Astrocyte of the spinal cord (primary cell): ENCODE measurements around the gene FRMD4A.

Source experiments
- DNase-seq: peaks from one replicate; pipeline ENCODE4 v3.0.0; 2011; ENCODE audit warnings: low read depth, low spot score
- H3K4me3 ChIP-seq: 2 replicates; pipeline ENCODE4 v1.5.1; 2011; ENCODE audit warnings: low read depth, mild to moderate bottlenecking, low read length, moderate library complexity
- in situ Hi-C: cut with HindIII; loops from 2 replicates; pipeline ENCODE4 v1.10.0; 2017; ENCODE audit warnings: low sequenced_read_pairs
- TF ChIP-seq, protein P1 (sequence below): IDR thresholded peaks from 2 replicates; pipeline ENCODE4 v1.5.1; 2012; ENCODE audit warnings: low read depth, mild to moderate bottlenecking, low read length, inconsistent platforms

The FRMD4A gene

DNA sequence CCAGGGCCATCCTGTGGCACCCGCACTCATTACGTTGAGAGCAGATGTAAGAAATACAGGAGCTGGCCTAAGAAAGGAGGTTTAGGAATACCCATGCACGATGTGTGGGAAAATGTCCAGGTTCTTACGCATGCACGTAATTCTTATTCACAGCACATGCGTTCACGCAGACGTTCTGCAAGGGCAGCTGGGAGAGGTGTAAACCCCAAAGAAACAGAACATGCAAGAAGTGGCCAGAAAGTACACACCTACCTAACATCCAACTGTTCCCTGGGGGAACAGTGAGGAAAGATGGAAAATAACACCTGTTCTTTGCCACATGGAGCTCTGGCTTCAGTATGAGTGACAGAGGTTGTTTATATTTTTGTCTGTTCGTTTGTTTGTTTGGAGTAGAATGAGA lies 458.3 kb downstream of the FRMD4A start:
- no peak for DNase-seq
- H3K4me3 ChIP-seq: no peak overlapping the region
- in situ Hi-C loops: no loop called here
- TF ChIP-seq, protein P1, sequence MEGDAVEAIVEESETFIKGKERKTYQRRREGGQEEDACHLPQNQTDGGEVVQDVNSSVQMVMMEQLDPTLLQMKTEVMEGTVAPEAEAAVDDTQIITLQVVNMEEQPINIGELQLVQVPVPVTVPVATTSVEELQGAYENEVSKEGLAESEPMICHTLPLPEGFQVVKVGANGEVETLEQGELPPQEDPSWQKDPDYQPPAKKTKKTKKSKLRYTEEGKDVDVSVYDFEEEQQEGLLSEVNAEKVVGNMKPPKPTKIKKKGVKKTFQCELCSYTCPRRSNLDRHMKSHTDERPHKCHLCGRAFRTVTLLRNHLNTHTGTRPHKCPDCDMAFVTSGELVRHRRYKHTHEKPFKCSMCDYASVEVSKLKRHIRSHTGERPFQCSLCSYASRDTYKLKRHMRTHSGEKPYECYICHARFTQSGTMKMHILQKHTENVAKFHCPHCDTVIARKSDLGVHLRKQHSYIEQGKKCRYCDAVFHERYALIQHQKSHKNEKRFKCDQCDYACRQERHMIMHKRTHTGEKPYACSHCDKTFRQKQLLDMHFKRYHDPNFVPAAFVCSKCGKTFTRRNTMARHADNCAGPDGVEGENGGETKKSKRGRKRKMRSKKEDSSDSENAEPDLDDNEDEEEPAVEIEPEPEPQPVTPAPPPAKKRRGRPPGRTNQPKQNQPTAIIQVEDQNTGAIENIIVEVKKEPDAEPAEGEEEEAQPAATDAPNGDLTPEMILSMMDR: no peak

DNA sequence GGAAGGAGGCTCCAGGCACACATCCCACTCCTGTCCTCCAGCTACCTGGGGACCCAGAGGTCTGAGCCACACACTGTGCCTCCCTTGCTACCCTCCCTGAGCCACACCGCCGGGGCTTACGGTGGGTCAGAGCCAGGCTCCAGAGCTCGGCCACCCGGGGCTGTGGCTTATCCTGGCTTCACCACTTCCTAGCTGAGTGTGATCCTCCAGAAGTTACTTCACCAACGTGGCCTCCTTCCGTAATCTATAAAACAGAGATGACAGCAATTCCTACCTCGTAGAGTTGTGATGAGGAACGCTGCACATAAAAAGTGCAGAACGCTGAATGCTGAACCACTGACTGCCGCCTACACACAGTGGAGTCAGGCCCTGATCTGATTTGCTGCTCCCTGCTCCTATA lies 458.9 kb downstream of the FRMD4A start:
- TF ChIP-seq, protein P1: no peak
- H3K4me3 ChIP-seq: no peak overlapping the region
- in situ Hi-C loops: no loop called here

DNA sequence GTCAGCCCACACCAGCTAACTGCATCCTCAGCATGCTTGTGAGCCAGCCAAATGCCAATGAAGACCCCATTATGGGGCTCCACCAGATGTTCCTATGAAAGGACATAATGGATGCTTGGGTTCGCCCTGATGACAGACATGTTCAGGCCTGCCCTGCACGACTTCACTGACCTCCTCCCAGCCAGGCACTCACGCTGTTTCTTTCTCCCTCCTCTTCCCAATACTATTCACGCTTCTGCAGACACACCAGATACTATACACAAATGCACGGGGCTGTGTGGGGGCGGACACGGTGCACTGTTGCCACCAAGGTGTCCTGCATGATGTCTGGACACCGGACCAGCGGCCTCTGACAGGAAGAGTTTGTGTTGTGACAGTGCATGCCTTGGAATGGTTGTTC lies 459.7 kb downstream of the FRMD4A start:
- in situ Hi-C loops: no loop called here
- TF ChIP-seq, protein P1: no peak

More for the DNA sequence above, 458.9 kb downstream of the FRMD4A start:
- DNase-seq: no peak

DNA sequence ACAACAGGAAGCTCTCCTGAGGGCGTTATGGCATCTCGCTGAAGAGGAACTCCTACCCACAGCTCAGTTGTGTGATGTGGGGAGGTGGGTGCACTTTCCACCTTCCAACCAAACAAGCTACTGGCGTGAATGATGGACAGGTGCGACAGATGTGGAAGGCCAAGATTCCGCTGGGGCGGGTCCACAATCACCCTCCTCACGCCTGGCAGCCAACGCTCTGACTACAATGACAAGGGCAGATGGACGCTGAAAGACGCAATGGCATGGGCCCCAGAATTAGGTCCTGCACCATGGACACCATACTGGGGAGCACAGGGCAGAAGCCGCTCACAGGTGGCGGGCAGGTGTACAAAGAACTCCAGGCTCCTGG lies 461.4 kb downstream of the FRMD4A start:
- TF ChIP-seq, protein P1: no peak
- in situ Hi-C loops: no loop called here

More for the DNA sequence above, 459.7 kb downstream of the FRMD4A start:
- no peak overlapping the region for H3K4me3 ChIP-seq
- DNase-seq: no peak

DNA sequence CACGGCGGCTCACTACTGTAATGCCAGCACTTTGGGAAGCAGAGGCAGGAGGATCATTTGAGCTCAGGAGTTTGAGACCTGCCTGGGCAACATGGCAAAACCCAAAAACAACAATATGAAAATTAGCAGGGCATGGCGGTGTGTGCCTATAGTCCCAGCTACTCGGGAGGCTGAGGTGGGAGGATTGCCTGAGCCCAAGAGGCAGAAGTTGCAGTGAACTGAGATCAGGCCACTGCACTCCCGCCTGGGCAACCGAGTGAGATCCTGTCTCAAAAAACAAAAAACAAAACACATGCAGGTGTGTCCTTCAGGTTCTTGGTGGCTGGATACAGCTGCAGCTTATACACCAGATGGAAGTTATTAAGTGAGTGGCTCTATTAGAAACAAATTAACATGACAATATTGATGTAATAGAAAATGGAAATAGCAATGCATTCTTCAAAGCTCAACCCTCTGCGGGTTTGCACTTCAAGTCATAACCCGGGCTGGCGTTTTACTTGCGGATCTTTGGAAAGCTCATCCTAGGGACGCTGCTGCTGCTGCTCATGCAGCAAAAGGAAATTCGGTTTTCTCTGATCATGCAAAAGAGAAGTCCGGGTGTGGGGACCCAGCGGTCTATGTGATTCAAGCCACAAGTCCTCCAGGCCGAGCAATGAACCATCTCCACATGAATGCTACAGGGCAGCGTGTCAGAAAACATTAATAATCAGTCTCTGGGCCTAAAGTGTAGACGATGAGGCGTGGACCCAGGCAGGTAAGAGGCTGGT lies 462.0 kb downstream of the FRMD4A start:
- TF ChIP-seq, protein P1: no peak
- in situ Hi-C loops: no loop called here
- H3K4me3 ChIP-seq: no peak overlapping the region
- no peak for DNase-seq

More for the DNA sequence above, 461.4 kb downstream of the FRMD4A start:
- no peak for DNase-seq
- H3K4me3 ChIP-seq: no peak overlapping the region

DNA sequence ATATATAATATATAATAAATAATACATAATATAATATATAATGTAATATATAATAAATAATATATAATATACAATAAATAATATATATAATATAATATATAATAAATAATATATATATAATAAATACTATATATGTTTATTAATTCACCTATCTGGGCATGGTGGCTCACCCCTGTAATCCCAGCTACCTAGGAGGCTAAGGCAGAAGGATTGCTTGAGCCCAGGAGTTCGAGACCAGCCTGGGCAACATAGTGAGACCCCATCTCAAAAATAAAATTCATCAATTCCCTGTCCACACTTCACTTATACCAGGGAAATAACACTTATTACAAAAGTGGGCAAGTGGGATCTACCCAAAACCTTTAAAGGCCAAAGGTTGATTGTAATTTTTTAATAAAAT lies 462.9 kb downstream of the FRMD4A start:
- DNase-seq: no peak
- TF ChIP-seq, protein P1: no peak
- in situ Hi-C loops: no loop called here
- no peak overlapping the region for H3K4me3 ChIP-seq
